Activated T-cell treated with anti-CD3 and anti-CD28 coated beads for 1 hour (primary cell): ENCODE data around the gene ARHGEF39.
"Not testable (repeated sequence)": the region's sequence is repeated elsewhere in the genome, so short reads cannot be mapped to it uniquely, and the experiment has no call there.

ENCODE experiments used
- DNase-seq: peaks from one replicate; pipeline ENCODE4 v3.0.0-alpha.2; 2020; ENCODE audit warnings: low read depth

Gene ARHGEF39

DNA sequence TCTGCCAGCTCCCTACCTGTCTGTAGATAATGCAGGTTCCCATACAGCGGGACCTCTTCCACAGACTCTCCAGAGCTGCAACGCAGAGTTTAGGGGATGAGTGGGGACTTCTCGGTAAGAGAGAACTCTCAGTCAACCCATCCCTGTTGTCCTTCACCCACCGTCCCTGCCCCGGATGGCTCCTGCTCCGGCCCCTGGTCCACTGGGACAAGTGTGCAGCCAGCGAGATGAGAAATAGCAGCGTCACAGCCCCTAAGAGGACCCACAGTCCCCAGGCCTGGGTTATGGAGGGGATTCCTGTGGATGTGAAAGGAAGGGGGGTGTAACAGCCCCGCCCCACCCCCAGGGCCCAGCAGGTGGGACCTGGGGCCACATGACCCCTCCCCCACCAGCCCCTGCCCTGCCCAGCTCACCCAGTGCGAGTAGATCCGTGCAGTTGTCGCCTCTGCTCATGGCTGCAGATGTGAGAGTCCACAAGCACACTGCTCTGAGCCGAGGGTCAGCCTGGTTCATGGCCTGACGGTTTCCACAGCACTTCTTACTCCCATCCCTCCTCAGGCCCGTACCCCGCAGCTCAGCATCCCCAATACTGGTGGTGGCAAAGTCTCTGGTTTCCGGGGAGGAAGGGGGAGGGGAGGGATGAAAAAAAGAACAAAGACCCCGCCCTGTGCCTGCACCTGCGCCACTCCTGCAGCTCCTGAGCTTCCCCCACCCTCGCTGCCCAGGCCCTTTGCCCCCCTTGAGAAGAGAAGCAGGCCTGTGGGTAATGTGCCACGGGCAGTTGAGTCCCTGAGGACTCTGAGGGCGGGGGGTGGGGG is 14.4 kb downstream of the ARHGEF39 start, which contains the start of gene SIT1:
SIT1 (minus strand) TSS at position 591 of the 818 bp plus-strand sequence; CDS start at position 513, 78 bp downstream.
- DNase-seq: no peak

DNA sequence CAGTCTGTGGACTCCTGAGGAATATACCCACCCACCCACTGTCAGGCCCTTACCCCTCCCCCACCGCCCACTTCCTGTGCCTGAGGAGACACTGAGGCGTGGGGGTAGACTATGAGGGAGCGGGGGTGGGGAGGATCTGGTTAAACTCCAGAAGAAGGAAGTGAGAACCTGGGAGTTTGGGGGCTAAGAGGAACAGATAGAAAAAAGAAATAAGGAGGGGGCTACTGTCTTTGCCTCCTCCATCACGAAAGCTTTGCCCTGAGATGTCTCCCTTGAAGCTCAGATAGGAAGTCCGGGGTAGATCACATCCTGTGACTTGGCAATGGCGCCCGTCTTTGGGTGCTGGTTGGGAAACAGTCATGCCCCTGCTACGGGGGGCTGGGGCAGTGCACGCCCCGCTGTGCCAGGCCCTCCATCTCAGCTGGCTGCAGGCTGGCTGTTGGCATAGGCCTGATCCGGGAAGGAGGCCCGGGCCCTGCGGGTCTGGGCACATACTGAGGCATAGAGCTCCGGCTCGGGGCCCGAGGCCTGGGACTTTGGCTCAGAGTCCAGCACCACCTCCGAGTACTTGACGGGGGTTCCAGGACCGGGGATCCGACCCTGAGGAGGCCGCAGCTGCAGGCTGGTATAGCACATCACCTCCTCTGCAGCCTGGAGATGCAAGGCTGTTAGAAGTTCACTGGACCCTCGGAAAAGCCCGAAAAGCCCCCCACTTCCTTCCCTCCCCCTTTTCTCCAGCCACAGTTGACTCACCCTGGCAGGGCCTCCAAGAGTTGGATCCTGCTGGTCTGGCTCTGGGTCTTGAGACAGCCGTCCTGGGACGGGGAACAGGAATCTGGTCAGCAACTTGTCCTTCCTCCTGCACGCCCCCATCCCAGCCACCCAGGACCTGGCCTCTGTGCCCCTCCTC is 15.3 kb downstream of the ARHGEF39 start:
- DNase-seq: peak; percentile 45

DNA sequence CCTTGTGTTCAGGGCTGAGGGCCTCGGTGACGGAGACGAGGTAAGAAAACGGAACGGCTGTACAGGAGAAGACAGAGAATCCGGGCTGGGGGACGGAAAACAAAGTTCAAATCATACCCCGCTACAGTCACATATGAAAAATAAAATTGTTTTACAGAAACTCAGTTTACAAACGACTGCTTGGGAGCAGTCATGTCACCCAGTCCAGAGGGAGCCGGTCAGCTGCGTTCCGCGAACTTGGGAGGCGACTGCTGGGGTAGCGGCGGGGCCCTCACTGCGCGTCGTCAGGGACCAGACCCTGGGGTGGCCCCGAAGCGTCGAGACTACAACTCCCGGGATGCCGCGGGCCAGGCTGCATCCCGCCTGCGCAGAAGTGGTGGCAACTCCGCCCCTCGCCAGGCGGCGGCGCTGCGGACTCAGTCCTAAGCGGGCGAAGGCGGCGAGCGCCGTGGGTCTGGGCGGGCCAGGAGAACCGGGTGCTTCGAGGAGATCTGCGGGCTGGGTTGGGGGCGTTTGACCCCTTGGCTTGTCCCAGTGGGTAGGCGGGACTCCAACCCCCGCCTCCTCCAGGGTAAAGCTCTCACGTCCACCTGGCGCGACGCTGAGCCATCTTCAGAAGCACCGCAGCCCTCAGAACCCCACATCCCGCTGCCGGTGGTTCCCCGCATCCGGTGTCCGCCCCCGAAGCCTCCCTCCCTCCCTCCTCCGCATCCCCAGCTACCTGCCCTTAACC is 18.3 kb downstream of the ARHGEF39 start:
- peak; percentile 88 for DNase-seq

DNA sequence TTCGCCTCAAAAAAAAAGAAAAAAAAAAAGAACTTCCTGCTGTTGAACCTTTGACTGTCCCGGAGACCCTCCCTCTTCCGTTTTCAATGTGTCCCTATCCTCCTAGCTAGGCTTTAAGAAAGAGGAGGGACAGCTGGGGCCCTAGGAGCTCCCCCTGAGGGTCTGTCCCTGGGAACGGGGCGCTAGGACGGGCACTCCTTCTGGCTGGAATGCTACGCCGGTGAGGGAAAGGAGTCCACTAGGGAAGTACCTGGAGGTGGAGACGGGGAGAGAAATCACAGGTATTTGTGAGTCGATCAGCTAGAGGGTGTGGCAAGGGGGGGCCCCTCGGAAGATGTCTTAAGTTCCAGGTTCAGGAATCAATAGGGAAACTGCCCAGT is 18.9 kb downstream of the ARHGEF39 start:
- no peak for DNase-seq

DNA sequence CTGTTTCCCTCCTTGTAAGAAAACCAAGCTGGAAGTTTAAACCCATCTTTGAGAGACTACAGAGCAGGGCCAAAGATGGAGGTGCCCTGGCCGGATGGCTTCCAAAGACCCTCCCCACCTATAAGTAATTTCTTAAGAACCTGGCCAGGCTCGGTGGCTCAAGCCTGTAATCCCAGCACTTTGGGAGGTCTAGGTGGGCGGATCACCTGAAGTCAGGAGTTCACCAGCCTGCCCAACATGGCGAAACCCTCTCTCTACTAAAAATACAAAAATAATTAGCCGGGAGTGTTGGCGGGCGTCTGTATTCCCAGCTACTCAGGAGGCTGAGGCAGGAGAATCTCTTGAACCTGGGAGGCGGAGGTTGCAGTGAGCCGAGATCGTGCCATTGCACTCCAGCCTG is 19.3 kb downstream of the ARHGEF39 start:
- not testable (repeated sequence) for DNase-seq

DNA sequence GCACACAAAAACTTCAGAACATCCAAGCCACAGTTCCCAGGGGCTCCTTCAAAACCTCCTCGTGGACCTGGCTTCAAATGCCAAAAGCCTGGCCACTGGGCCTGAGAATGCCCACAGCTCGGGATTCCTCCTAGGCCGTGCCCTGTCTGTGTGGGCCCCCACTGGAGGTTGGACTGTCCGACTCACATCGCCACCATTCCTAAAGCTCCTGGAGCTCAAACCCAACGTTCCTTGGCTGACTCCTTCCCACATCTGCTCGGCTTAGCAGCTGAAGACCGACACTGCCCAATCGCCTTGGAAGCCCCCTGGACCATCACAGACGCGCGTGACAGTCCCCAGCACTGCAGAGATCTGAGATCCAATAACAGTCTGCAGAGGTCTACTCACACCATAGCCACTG is 21.9 kb downstream of the ARHGEF39 start:
- no peak for DNase-seq

DNA sequence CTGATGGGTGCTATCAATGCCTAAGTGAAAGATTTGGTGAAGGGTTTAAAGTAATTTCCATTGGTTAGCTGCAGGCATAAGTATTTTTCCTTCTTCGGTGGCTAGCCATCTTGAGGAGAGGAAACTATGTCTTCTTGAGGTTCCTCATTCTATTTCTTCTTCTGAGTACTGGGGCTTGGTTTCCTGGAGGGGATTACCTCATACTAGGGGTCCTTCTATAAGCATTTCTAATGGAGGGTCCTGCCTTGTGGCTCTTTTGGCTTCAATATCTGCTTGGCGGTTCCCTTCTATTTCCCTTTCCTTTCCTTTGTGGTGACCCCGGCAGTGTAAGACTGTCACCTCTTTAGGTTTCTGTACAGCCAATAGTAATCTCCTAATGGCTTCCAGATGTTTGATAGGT is 23.5 kb downstream of the ARHGEF39 start:
- DNase-seq: not testable (repeated sequence)

DNA sequence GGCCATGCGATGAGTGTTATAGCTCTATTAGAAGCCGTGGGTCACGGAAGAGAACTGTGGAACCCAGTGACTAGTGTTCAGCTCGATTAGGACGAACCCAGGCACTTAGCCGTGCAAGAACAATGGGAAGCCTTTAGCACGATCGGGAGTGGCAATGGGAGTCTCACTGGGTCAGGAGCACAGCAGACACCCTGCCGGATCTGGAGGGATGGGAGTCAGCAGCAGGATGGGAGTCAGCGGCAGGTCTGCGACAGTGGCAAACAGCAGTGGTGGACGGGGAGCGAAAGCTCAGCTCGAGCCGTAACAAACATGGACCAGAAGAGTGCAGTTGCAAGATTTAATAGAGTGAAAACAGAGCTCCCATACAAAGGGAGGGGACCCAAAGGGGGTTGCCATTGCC is 24.6 kb downstream of the ARHGEF39 start:
- DNase-seq: not testable (repeated sequence)

DNA sequence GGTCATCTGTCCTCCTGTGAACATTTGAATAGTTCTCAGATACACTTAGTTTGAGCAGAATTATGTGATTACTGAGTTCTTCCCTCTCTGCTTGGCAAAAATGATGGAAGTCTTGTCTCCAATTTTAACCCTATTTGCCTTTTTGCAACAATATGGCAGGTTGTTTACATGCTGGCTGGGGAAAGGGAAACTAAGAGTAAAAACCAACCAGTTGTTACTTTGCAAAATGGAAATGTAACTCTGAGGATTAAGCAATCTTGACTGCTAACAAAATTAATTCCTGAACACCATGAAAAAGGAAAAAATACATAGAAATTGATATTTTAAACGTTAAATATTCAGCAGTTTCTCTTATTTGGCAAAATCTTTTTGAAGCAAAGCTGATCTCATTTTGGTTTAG is 25.4 kb downstream of the ARHGEF39 start:
- DNase-seq: no peak

DNA sequence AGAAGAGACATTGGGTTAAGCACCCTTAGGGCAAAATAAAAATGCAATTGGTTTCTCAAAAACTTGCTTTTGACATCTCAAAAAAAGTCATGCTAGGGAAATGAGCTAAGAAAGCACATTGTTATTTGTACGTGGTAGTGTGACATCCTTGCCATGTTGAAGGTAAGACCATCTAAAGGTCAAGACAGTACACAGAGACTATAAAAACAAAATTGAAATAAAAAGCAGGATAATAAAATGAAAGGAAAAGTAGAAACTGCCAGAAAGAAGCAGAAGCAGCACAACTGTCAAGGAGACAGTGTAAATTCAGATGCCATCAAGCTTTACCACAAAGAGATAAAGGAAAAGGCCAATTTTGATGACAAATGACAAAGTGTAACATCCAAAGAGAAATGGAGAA is 25.8 kb downstream of the ARHGEF39 start:
- DNase-seq: not testable (repeated sequence)

DNA sequence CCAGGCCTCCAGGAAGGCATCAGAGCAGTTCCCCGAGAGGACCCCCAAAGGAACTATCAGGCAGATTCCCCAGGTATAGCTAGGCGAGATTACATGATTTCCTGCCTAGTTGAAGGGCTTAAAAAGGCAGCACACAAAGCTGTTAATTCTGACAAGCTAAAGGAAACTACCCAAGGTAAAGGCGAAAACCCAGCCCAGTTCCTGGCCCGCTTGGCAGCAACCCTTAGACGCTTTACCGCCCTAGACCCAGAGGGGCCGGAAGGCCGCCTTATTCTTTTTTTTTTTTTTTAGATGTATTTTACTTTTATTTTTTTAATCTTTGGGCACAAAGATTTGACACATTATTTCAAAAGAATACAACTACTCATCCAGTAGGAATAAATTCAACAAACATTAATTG is 26.2 kb downstream of the ARHGEF39 start:
- DNase-seq: not testable (repeated sequence)

DNA sequence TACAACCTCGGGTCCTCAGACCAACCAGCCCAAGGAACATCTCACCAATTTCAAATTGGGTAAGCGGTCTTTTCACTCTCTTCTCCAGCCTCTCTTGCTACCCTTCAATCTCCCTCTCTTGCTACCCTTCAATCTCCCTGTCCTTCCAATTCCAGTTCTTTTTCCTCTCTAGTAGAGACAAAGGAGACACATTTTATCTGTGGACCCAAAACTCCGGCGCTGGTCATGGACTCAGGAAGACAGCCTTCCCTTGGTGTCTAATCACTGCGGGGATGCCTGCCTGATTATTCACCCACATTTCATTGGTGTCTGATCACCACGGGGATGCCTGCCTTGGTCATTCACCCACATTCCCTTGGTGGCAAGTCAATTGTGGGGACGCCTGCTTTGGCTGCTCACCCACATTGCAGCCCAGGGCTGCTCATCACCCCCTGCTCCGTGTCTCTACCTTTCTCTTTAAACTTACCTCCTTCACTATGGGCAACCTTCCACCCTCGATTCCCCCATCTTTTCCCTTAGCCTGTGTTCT is 27.5 kb downstream of the ARHGEF39 start:
- DNase-seq: not testable (repeated sequence)

DNA sequence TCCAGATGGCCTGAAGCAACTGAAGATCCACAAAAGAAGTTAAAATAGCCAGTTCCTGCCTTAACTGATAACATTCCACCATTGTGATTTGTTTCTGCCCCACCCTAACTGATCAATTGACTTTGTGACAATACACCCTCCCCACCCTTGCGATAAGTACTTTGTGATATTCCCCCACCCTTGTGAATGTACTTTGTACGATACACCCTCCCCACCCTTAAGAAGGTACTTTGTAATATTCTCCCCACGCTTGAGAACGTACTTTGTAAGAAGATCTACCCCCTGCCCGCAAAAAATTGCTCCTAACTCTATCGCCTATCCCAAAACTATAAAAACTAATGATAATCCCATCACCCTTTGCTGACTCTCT is 28.1 kb downstream of the ARHGEF39 start:
- not testable (repeated sequence) for DNase-seq

DNA sequence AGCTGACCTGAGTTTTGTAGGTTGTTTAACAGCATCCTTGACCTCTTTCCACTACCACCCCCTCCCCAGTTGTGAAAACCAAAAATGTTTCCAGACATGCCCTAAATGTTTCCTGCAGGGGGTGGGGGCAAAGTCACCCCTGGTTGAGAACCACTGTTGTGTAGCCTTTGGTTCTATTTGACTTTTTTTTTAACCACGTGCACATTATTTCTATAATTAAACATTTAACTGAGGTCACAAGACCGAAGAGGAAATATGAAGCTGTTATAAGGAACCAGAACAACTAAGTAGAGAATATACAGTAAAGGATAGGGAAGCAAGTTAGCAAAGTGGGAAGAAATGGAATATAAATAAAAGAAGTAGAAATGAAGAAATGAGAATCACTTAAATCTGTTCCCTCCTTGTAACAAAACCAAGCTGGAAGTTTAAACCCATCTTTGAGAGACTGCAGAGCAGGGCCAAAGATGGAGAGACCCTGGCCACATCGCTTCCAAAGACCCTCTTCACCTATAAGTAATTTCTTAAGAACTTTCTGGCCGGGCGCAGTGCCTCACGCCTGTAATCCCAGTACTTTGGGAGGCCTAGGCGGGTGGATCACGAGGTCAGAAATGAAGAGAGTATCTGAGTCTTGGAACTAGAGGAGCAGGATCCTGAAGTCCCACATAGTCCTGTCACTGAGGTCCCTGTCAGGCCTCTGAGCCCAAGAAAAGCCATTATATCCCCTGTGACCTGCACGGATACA is 28.7 kb downstream of the ARHGEF39 start:
- DNase-seq: no peak

DNA sequence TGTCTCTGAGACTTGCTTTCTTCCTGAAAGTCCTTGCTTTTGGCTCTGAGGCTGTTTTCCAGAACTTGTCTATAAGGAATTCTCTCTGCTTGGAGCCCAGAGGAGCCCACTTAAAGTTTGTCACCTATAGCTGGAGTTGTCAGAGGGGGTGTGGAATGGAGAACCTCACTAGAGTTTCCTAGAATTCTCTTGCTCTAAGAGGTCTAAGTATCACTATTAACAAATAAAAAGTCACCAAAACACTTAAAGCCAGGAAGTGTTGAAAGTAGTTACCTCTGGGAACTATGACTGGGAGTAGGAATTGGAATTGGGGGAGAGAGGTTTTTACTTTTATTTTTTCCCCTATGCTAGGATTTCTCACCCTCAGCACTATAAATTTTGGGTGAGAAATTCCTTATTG is 29.3 kb downstream of the ARHGEF39 start:
- no peak for DNase-seq

DNA sequence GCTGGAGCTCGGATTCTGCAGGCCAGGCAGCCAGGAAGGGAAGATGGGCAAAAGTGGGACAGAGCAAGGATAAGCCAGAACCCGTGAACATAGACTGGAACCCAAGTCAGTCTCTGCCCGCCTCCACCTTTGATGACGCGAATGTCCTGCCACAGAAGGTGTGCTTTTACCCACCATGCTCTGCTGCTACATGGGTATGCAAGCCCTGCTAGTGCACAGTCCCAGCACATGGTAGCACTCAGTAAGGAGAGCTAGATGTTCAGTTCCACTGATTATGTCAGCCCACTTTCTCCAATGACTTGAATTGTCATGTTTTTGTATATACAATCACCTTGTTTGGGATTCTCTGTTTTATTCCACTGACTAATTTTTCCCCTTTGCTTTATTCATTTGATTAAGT is 35.4 kb downstream of the ARHGEF39 start:
- DNase-seq: no peak

DNA sequence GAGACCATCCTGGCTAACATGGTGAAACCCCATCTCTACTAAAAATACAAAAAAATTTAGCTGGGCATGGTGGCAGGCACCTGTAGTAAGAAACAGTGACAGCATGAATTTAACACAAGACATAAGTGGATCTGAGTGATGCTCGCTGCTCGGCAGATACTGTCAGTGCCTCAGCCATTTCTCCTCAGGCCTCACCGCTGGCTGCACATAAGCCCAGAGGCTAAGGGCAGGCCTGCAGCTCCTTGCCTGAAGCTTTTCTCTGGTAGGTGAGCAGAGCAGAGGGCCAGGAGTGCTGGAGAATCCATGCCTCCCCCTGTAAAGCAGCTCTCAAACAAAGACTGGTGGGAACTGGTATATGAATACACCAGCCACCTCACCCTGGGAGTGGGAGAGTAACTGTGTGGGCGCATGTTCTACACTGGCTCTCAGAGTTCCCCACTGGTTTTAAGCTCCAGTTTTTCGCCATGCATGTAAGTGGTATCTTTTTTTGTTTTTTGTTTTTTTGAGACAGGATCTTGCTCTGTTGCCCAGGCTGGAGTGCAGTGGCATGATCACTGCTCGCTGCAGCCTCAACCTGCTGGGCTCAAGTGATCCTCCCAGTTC is 36.5 kb downstream of the ARHGEF39 start:
- DNase-seq: no peak

DNA sequence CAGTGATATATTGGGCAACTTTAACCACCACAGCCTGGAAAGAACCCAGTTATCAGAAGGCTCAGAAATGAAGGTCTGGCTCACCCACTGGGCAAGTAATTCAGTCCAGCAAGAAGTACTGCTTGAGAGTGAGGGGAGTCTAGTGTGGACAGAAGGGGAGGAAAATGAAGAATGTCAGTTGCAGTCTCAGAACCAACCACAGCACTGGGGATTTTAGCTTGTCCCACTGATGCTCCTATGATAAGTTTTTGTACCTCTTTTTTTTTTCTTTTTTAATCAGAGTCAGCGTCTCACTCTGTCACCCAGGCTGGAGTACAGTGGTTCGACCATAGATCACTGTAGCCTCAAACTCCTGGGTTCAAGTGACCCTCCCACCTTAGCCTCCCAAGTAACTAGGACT is 37.4 kb downstream of the ARHGEF39 start:
- no peak for DNase-seq

DNA sequence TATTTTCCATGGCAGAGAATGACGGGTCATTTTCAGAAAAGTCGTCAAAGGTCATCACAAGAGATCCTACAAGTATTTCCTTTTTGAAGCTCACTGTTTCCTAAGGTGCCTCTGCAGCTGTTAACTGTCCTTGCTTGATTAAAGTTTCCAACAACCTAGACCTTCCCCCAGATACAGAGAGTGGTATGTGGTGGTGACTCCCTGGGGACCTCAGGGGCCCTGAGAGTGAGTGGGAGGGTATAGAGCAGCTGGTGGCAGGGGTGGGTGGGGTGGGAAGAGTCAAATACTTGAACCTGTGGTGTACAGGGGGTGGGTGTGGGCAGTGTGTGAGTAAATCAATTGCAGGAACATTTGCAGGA is 45.2 kb downstream of the ARHGEF39 start:
- DNase-seq: no peak

DNA sequence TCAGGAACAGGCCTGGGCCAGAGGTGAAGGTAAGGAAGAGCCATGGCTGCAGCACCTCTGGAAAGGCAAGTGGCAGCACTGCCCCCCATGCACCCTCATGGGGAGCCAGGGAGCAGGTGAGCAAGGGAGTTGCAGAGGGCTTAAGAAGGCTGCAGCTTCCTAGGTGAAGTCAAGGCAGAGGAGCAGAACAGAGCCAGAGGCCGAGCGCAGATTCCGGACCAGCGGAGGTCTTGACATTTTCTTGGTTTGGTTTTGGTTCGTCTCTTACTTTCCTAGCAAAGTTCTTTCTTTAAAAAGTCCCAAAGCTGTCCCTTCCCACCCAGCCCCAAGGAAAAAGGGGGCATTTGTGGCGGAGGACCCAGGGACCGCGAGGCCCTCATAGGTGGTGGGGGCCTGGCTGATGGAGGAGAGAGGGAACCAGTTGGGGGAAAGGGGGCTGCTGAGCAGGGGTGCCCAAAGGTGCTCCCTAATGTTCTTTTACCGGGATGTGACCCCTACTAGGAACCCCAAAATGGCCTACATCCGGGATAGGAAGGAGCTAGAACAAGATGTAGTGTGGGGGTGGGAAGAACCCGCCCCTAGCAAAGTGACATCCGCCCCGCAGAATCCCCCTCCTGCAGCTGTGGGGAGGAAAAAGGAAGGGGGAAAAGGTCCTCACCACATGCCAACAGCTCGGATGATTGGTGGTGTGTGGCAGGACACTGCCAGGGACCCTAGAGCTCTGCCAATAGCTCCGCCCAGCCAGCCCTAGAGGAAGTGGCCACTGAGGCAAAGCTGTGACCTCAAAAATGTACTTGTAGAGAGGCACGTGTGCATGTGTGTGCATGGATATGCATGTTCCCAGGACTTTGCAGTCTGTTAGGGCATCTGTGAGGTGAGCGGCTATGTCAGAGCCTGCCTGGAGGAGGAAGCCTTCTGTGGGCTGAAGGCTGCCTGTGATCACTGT is 45.9 kb downstream of the ARHGEF39 start:
- DNase-seq: no peak
